HG02840 (cell line): ENCODE measurements around the gene TPD52L2.
"Not testable (repeated sequence)": the region's sequence is repeated elsewhere in the genome, so short reads cannot be mapped to it uniquely, and the experiment has no call there.

Source experiments
- ATAC-seq: cut with Tn5 transposase; IDR thresholded peaks from one replicate; pipeline ENCODE4 v1.9.1; 2021; ENCODE audit warnings: mild to moderate bottlenecking, moderate library complexity, moderate number of reproducible peaks; ENCODE audit not compliant: unreplicated experiment, low FRiP score

Gene TPD52L2

DNA sequence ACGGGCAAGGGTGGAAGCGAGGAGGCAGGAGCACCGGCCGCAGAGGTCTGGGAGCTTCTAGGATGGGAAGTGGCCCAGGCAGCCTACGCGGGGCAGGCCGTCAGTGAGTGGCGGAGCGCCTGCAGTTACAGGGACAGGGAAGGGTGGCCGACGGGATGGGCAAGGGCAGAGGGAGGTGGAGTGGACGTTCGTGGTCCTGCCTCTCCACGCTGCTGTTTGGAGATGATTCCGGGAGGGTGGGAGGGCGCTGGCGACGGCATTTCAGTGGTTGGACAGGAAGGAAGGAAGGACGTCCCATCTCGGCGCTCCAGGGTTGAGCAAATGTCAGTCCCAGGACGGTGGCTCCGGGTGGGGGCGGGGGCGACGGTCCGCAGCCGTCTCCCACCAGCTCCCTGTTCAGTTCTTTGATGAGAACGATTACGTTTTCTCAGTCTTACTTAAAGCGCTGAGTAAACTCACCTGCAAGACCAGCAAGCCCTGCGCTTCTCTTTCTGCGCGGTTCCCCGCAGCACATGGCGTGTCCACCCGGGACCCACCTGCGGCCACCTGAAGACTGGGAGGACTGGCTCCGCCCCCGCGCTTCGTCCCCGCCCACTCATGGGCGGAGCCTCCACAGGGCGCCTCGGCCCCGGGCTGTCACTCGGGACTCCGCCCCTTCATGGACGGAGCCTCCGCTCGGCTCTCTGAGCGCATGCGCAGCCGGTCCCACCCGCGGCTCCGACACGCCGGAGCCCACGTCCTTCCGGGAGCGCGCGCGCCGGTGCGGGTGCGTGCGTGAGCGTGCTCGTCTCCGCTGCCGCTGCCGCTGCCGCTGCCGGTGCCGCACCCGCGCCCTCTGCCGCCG is 29.5 kb downstream of the TPD52L2 start, which contains the start of gene DNAJC5:
TSS of gene DNAJC5 (plus strand) at position 769 of the 844 bp plus-strand sequence. CDS start 33,220 bp downstream, outside the sequence.
- peak; percentile 73 for ATAC-seq

DNA sequence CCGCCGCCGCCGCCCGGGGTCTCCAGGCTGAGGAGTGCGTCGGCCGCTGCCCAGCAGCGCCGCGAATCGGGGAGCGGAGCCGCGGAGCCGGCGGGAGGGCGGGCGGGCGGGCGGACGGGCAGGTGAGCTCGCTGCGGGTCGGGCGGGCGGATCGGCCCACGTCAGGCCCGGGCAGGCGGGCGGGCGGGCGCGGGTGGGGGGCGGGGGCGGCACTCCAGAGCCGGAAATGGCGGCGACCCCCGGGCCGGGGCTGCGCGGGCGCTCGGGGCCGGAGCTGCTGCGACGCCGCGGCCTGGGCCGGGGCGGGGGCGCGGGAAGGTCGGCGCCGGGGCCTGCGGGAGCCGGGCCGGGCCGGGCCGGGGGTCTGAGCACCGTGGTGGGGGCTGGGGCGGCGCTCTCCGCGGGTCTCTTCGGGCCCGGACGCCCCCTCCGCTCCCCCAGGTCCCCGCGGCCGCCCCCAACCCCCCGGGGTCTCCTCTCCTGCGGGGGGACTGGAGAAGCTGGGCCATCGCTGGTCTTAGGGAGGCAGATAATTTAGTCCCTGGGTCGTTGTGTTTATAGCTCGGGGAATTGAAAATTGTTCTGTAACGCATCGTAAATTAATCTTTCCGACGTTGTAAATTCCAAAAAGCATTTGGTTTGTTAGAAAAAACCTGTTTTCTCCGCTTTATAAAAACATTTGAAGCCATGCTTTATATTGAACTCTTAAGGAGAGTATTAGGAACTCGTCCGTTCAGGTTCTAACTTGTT is 30.3 kb downstream of the TPD52L2 start:
- peak; percentile 17 for ATAC-seq

DNA sequence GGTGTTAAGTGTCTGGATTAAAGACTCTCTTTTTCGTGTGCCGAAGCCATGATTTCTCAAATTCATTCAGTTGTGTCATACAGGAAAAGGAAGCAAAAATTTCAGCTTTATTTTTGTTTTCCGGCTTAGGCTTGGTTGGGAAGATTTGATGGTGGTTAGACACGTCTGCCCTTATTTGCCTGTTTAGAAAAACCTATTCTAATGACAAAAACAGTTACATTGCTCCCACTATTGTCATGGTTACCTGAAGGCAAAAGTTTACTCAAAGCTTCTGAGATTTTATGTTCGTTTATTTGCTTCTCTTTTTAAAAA is 30.8 kb downstream of the TPD52L2 start:
- ATAC-seq: peak; percentile 9

DNA sequence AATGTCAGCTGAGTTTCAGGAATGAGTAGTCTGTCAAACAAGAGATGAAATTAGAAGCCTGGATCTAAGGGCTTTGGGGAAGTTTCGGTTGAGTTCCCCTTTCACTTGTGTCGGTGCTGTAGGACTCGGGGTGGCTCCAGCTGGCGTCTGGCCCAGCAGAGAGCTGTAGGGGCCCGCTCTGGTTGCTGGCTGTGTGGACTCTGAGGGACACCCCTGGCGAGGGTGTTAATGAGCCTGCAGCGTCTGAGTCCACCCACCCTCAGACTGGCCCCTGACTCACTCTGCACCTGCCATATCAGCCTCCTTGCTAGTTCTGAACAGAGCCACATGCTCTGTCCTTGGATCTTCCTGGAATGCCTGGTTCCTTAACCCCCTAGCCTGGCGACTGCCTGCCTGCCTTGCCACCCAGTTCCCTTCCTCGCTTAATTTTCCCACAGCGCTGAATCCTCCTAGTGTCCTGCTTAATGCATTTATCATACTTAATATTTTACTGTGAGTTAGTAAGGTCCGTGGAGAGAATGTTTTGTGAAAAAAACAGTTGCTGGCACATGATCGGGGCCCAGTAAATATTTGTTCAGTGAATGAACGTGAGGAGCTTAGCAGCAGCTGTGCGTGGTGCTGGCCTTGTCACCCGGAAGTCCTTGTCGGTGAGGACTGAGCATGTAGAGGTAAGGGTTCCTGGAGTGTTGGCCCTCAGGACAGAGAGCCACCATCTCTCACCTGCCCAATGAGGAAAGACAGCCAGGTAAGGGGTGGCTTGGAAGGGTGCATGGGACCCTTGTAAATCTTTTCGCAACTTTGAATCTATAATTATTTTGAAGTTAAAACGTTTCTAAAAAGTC is 31.4 kb downstream of the TPD52L2 start:
- ATAC-seq: peak; percentile 37

DNA sequence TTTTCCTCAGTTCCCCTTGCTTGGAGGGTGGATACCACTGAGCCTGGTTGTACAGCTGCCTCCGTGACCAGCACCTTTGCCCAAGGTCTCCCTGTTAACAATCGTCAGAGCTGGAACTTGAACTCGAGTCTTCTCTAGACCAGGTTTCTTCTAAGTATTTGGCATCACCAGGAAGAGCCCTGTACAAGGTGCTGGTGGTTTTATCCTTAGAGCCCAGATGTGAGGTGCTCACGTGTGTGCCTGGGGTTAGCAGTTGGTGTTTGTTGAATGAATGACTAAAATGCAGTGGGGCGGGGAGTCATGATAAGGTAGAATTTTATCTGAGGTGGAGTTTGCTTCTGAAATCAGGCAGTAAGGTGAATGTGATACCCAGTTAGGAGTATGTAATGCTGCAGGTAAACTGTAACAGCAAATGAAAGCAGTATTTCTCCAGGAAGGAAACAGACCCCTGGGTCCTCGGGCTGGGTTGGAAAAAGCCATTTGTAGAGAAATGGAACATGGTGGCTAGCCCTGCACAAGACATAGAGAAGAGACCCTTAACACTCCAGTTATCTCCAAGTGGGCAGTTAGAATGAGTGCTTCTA is 33.0 kb downstream of the TPD52L2 start:
- no peak for ATAC-seq

DNA sequence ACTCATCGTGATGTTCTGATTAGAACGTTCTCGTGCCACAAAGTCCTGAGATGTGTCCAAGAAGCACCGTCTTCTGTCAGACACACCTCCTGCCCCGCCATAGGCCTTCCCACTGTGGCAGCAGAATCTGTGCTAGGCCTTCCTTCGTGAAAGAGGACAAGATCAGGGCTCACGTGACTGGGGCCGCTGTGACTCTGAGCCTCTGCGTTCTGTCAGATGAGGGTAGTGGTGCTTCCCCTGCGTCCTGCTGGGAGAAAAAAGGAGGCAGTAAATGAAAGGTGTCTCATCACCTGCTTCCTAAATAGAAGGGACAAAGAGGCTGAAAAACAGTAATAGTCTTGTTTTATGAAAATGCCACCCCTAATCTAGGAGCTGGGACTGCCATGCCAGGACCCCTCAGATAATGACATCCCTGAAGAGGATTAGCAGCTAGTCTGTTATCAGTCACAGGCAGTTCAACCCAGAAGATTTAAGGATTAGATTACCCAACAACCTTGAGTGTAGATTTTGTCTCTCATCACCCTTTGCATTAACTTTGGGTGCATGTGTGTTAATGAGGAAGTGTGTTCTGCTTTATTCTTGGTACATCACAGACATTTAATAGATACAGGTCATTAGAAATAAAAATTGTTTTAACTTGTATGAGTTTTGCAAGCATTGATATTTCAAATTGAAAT is 34.0 kb downstream of the TPD52L2 start:
- ATAC-seq: no peak

DNA sequence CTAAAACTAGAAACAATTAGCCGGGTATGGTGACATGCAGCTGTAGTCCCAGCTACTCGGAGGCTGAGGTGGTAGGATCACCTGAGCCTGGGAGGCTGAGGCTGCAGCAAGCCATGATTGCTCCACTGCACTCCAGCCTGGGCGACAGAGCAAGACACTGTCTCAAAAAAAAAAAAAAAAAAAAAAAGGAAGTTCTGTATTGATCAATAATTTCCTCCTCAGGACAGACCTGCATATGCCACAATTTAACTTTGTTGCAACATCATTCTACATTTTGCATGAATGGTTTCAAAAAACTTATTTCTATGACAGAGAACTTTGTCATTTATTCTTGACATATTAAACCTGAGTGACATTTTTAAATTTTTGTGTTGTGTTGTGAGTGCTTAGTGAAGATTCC is 35.3 kb downstream of the TPD52L2 start:
- ATAC-seq: no peak

DNA sequence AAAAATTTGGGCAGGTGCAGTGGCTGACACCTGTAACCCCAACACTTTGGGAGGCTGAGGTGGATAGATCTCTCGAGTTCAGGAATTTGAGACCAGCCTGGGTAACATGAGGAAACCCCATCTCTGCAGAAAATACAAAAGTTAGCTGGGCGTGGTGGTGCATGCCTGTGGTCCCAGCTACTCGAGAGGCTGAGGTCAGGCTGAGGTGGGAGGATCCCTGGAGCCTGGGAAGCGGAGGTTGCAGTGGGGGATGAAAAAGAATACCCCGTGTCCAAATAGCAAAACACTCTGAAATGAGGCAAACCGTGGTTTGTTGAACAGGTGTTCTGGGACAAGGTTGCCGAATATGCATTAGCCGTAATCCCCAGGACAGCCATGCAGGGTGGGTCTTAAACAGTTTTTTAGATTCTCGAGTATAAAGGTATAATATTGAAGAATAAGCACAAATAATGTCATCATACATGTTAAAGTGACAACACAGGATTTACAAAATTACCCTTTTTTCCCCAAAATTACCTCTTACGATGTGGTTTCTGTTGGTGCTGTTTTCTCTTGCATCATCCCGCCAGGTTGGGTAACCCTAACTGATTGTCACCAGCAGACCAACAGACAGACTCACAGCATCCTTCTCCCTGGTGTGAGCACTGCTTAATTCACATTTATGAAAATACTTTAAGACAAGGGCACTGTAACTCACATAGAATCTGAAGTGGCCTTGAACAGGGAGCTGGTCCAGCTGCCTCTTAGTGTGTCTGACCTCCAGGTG is 38.9 kb downstream of the TPD52L2 start:
- no peak for ATAC-seq

DNA sequence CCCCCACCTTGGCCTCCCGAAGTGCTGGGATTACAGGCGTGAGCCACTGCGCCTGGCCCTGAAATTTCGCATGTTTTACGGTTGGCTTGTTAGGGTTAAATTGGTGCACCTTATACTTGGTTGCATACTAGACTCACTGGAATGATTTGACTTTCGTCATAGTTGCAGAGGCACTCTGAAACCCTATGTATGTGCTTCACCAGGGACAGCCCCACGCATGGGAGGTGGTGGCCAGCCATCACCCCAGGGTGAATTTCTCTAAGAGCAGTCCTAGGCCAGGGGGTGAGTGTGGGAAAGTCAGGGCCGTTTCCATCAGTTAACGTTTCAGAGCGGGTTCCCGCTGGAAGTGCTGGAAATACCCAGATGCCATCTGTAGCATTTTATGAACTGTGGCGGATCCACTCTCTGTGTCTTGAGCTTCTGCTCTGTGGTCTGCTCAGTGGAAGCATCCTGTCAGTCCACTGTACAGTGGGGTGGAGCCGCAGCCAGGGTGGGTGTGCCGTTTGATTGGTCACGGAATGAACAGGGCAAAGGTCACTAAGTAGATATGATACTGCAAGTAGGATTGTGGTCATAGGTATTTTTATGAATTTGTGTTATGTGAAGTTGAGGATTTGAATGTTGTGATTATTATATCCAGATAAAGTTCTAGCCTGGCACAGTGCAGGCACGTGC is 43.1 kb downstream of the TPD52L2 start:
- ATAC-seq: no peak

DNA sequence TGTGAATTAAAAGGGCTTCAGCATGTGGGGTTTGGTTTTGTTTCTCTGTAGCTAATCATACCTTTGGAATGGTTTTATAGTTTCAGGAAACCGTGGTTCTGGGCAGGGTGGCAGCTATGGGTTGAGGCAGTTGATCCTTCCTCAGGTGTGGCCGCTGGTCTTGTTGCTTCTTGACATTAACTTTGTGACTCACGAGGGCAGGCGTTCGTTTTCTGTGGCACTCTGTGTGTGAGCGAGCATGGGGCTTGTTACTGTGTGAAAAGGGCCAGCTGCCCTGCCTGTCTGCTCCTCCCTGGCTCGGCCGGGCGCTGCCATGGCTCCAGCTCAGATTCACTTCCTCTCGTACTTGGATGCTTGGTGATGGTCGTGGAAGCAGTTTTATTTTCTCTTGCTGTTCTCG is 46.1 kb downstream of the TPD52L2 start:
- no peak for ATAC-seq

DNA sequence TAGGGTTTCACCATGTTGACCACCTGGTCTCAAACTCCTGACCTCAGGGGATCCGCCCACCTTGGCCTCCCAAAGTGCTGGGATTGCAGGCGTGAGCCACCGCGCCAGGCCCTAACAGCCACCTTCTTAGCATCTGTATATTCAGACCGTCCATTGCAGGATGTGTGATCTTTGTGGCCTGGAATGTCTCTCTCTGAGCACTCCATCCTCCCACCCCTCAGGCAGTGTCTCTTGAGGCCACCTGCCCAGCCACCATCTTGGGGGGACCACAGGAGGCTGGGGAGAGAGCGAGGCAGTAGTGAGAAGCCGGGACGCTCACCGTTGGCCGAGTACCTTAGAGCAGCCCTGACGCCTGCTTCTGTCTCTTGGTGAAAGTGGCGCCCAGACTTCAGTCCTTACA is 48.7 kb downstream of the TPD52L2 start:
- no peak for ATAC-seq

DNA sequence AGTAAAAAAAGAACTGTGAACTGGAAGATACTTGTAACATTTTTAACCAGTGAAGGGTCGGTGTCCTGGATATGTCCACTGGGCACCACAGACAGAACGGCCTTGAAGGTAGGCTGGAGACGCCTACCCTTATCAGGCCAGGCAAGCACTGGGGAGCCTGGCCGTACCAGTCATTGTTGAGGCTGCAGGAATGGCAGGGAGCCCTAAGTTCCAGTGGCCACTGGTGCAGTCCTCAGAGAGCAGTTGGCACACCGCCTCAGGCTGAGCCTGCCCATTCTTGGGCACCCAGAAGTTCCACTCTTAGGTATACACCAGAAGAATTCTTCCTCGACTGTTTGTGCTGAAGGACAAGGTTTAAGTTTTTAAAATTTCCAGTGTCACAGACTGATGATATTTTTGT is 50.4 kb downstream of the TPD52L2 start:
- no peak for ATAC-seq

DNA sequence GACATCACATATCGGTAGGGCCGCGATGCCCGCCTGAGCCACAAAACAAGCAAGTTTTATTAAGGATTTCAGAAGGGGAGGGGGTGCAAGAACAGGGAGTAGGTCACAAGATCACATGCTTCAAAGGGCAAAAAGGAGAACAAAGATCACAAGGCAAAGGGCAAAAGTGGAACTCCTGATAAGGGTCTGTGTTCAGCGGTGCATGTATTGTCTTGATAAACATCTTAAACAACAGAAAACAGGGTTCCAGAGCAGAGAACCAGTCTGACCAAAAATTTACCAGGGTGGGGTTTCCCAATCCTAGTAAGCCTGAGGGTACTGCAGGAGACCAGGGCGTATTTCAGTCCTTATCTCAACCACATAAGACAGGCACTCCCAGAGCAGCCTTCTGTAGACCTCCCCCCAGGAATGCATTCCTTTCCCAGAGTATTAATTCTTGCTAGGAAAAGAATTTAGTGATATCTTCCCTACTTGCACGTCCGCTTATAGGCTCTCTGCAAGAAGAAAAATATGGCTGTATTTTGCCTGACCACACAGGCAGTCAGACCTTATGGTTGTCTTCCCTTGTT is 51.4 kb downstream of the TPD52L2 start:
- not testable (repeated sequence) for ATAC-seq

DNA sequence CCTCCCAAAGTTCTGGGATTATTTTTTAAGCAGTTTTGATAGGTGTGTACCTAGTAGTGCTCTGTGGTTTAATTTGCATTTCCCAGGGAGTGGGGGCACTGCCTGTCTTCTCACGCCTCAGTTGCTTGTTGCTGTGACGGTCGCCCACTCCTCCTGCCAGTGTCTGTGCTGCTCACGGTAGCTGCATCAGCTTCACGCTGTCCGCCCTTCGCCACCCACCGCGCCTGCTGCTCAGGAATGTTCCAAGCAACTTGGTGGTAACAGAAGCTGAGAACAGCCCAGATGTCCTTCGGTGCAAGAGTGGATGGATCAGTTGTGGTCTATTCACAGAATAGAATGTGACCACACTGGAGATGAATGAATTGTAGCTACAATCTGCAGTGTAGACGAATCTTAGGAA is 52.7 kb downstream of the TPD52L2 start:
- no peak for ATAC-seq

DNA sequence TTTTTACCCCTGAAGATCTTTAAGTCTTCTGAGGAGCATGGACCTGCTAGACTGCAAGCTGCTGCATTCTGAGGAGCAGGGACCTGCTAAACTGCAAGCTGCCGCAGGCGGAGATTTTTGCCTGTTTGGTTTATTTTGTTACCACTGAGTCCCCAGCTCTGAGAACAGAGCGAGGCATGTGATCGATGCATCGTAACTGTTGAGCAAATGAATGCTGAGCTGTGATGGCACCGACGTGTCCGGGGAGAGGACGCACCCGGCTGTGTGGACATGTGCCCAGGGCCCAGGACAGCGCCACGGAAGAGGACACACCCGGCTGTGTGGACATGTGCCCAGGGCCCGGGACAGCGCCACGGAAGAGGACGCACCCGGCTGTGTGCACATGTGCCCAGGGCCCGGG is 54.1 kb downstream of the TPD52L2 start:
- no peak for ATAC-seq

DNA sequence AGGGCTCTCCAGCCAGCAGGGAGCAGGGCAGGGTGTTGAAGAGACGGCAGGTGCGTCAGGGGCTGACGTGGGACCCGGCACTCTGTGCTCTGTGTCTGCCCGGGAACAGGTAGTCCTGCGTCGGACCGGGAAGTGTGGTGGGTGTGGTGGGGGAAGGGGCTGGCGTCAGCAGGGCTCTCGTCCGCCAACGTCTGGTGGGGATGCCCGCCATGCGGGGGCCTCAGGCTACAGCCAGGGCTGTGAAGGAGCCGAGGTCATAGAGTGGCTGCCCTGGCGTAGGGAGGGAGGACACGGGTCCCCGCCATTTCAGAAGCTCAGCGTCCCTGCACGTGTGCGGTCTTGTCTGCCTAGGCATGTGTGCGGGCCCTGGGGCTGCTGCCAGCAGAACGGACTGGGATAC is 55.2 kb downstream of the TPD52L2 start:
- ATAC-seq: no peak

DNA sequence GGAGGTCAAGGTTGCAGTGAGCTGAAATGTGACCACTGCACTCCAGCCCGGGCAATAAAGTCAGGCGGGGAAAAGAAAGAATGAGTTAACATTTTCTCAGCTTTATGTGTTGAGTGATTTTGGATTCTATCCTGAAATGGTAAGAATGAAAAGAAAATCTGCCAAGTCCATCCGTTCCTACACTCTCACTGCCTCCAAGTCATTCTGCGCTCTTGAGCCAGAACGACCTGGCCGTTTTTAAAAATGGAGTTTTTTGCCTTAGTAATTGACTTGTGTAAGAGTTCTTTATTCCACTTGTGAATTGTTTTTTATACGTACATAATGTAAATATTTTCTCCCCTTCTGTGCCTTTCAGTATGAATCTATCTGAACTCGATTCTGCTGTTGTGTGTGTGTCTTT is 58.6 kb downstream of the TPD52L2 start:
- no peak for ATAC-seq

DNA sequence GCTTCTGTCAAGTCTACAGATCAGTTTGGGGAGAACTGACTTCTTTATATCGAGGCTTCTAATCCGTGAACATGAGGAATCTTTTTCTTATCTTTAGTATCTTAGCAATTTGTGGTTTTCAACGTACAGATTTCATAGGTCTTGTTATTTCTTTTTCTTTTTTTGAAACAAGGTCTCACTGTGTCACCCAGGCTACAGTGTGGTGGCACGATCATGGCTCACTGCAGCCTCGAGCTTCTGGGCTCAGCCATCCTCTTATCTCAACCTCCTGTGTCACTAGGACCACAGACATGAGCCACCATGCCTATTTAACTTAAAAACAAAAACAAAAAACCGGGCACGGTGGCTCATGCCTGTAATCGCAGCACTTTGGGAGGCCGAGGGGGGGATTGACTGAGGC is 59.2 kb downstream of the TPD52L2 start:
- no peak for ATAC-seq
